NCI-H2227 treated with DMSO at 0.1 percent for 48 hours (cell line): ENCODE measurements around the gene ARHGEF38.
A peak's percentile ranks its signal among the peaks of the same experiment; 100 is the strongest.

Experiments
- DNase-seq: peaks from one replicate; lab custom pipeline; 2025; lab: John Stamatoyannopoulos, UW

The ARHGEF38 gene

GRCh38 chr4:105551965-105552746 lies at the start of gene ARHGEF38:
Gene ARHGEF38 (plus strand): TSS chr4:105552620. CDS start chr4:105552766, 146 bp downstream.
- no peak for DNase-seq

- no peak for DNase-seq
These were observed 48.9 kb upstream of the ARHGEF38 start for GRCh38 chr4:105503484-105503883.

GRCh38 chr4:105504744-105505143 lies 47.7 kb upstream of the ARHGEF38 start:
- no peak for DNase-seq

- DNase-seq, result no peak
These were observed 43.1 kb upstream of the ARHGEF38 start for GRCh38 chr4:105509291-105509690.

GRCh38 chr4:105509714-105510113 lies 42.7 kb upstream of the ARHGEF38 start:
- no peak for DNase-seq

GRCh38 chr4:105510245-105510644 lies 42.2 kb upstream of the ARHGEF38 start:
- DNase-seq, result no peak

- no peak for DNase-seq
These were observed 31.3 kb upstream of the ARHGEF38 start for GRCh38 chr4:105520819-105521790.

- DNase-seq, result no peak
These were observed 25.8 kb upstream of the ARHGEF38 start for GRCh38 chr4:105526656-105527055.

- no peak for DNase-seq
These were observed 25.3 kb upstream of the ARHGEF38 start for GRCh38 chr4:105527081-105527480.

GRCh38 chr4:105536601-105537000 lies 15.8 kb upstream of the ARHGEF38 start:
- DNase-seq, result no peak

- DNase-seq, result no peak
These were observed 11.0 kb upstream of the ARHGEF38 start for GRCh38 chr4:105541420-105541819.

- DNase-seq, result no peak
These were observed 10.4 kb upstream of the ARHGEF38 start for GRCh38 chr4:105542039-105542438.

GRCh38 chr4:105543346-105543745 lies 9.1 kb upstream of the ARHGEF38 start:
- DNase-seq, result no peak

- DNase-seq, result no peak
These were observed 8.5 kb upstream of the ARHGEF38 start for GRCh38 chr4:105543881-105544280.

- DNase-seq, result peak; percentile 81
These were observed 7.7 kb upstream of the ARHGEF38 start for GRCh38 chr4:105544520-105545286.

- no peak for DNase-seq
These were observed 6.3 kb upstream of the ARHGEF38 start for GRCh38 chr4:105546086-105546485.

- DNase-seq, result no peak
These were observed 4.7 kb upstream of the ARHGEF38 start for GRCh38 chr4:105547769-105548168.

- DNase-seq, result no peak
These were observed 3.9 kb upstream of the ARHGEF38 start for GRCh38 chr4:105548483-105548882.

- no peak for DNase-seq
These were observed 1.8 kb upstream of the ARHGEF38 start for GRCh38 chr4:105550641-105551040.

GRCh38 chr4:105555409-105555808 lies 3.0 kb downstream of the ARHGEF38 start:
- DNase-seq, result no peak

GRCh38 chr4:105556206-105556605 lies 3.8 kb downstream of the ARHGEF38 start:
- no peak for DNase-seq

GRCh38 chr4:105558277-105558676 lies 5.9 kb downstream of the ARHGEF38 start:
- DNase-seq, result no peak
